A549 (cell line): ENCODE measurements around the gene CACNG6.

Source experiments
- EP300 ChIP-seq, 2 experiments: fragments of >200 bp; sonication (Bioruptor Twin); formaldehyde crosslinking; IDR thresholded peaks; 2 replicates in 1 of 2; 3 replicates in 1 of 2; pipeline ENCODE4 v1.6.1; 2016 to 2017
- JUN ChIP-seq, 2 experiments: fragments of >200 bp; sonication (Bioruptor Twin); formaldehyde crosslinking; IDR thresholded peaks; 2 replicates in 1 of 2; 3 replicates in 1 of 2; pipeline ENCODE4 v1.6.1; 2016 to 2017
- MAFK ChIP-seq: fragments of 450-650 bp; IDR thresholded peaks from 2 replicates; pipeline ENCODE4 v1.6.1; 2014; ENCODE audit not compliant: partially characterized antibody
- NFE2L2 ChIP-seq: fragments of 150-350 bp; conservative IDR thresholded peaks from 2 replicates; pipeline ENCODE4 v1.6.1; 2014; ENCODE audit warnings: low read length
- PHF8 ChIP-seq: fragments of 200-600 bp; sonication (generic); IDR thresholded peaks from 2 replicates; pipeline ENCODE4 v1.6.1; 2016; ENCODE audit warnings: low read depth, mild to moderate bottlenecking, antibody characterized with exemption, moderate library complexity, borderline replicate concordance
- RAD21 ChIP-seq, 2 experiments: fragments of >200 bp in 1 of 2; sonication (Bioruptor Twin) in 1 of 2; formaldehyde crosslinking in 1 of 2; IDR thresholded peaks in 1 of 2; conservative IDR thresholded peaks in 1 of 2; 2 replicates in 1 of 2; 3 replicates in 1 of 2; pipeline ENCODE4 v1.6.1; 2012 to 2018; ENCODE audit warnings: inconsistent platforms in 1 of 2
- SMC3 ChIP-seq: fragments of >200 bp; sonication (Bioruptor Twin); formaldehyde crosslinking; IDR thresholded peaks from 3 replicates; pipeline ENCODE4 v1.6.1; 2018; ENCODE audit warnings: inconsistent platforms
- SREBF2 ChIP-seq: fragments of 450-650 bp; IDR thresholded peaks from 2 replicates; pipeline ENCODE4 v1.6.1; 2014; ENCODE audit warnings: mild to moderate bottlenecking, moderate library complexity
- ZFP36 ChIP-seq: fragments of 450-650 bp; IDR thresholded peaks from 2 replicates; pipeline ENCODE4 v1.6.1; 2014; ENCODE audit warnings: borderline replicate concordance; ENCODE audit not compliant: partially characterized antibody
- TF ChIP-seq, protein P1 (sequence below): fragments of >200 bp; sonication (Bioruptor Twin); formaldehyde crosslinking; IDR thresholded peaks from 3 replicates; pipeline ENCODE4 v1.5.1; 2016
- TF ChIP-seq, protein P2 (sequence below): fragments of >200 bp; sonication (Bioruptor Twin); formaldehyde crosslinking; IDR thresholded peaks from 3 replicates; pipeline ENCODE4 v1.6.1; 2016

DNA sequence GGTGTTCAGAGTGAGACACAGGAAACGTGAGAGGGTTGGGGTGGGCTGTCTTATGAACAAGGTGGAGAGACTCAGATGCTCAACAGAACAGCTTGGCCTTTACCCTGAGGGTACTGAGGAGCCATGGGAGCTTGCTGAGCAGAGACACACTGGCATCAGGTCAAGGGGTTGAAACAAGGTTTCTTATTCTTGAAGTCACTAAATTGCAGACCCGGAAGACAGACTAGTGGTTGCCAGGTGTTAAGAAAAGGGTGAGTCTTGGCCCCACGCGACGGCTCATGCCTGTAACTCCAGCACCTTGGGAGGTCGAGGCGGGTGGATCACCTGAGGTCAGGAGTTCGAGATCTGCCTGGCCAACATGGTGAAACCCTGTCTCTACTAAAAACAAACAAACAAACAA is 22.4 kb downstream of the CACNG6 start:
- TF ChIP-seq SREBF2: no peak
- TF ChIP-seq, protein P1, sequence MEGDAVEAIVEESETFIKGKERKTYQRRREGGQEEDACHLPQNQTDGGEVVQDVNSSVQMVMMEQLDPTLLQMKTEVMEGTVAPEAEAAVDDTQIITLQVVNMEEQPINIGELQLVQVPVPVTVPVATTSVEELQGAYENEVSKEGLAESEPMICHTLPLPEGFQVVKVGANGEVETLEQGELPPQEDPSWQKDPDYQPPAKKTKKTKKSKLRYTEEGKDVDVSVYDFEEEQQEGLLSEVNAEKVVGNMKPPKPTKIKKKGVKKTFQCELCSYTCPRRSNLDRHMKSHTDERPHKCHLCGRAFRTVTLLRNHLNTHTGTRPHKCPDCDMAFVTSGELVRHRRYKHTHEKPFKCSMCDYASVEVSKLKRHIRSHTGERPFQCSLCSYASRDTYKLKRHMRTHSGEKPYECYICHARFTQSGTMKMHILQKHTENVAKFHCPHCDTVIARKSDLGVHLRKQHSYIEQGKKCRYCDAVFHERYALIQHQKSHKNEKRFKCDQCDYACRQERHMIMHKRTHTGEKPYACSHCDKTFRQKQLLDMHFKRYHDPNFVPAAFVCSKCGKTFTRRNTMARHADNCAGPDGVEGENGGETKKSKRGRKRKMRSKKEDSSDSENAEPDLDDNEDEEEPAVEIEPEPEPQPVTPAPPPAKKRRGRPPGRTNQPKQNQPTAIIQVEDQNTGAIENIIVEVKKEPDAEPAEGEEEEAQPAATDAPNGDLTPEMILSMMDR: no peak
- TF ChIP-seq EP300 (IDR thresholded peaks at IDR 0.05): no peak
- TF ChIP-seq, protein P2, sequence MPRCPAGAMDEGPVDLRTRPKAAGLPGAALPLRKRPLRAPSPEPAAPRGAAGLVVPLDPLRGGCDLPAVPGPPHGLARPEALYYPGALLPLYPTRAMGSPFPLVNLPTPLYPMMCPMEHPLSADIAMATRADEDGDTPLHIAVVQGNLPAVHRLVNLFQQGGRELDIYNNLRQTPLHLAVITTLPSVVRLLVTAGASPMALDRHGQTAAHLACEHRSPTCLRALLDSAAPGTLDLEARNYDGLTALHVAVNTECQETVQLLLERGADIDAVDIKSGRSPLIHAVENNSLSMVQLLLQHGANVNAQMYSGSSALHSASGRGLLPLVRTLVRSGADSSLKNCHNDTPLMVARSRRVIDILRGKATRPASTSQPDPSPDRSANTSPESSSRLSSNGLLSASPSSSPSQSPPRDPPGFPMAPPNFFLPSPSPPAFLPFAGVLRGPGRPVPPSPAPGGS: no peak
- TF ChIP-seq NFE2L2: no peak
- TF ChIP-seq MAFK: no peak
- no peak for TF ChIP-seq RAD21 (conservative IDR thresholded peaks at IDR 0.05 in 1 of 2, IDR thresholded peaks at IDR 0.05 in 1 of 2)
- TF ChIP-seq PHF8: no peak
- no peak for TF ChIP-seq SMC3
- TF ChIP-seq JUN (IDR thresholded peaks at IDR 0.05): no peak
- no peak for TF ChIP-seq ZFP36
